Retinal pigment epithelial cell (primary cell): ENCODE results near the gene ADAMTS2.

Experiments used
- DNase-seq: peaks from one replicate; pipeline ENCODE4 v3.0.0-alpha.2; 2010; ENCODE audit warnings: low read depth
- H3K4me3 ChIP-seq: 2 replicates; pipeline ENCODE4 v1.5.1; 2011; ENCODE audit warnings: mild to moderate bottlenecking, low read length, control low read depth, moderate library complexity
- TF ChIP-seq, protein P1 (sequence below): conservative IDR thresholded peaks from 2 replicates; pipeline ENCODE4 v1.5.1; 2011; ENCODE audit warnings: low read depth, low read length, control low read depth, inconsistent platforms

ADAMTS2 gene

DNA sequence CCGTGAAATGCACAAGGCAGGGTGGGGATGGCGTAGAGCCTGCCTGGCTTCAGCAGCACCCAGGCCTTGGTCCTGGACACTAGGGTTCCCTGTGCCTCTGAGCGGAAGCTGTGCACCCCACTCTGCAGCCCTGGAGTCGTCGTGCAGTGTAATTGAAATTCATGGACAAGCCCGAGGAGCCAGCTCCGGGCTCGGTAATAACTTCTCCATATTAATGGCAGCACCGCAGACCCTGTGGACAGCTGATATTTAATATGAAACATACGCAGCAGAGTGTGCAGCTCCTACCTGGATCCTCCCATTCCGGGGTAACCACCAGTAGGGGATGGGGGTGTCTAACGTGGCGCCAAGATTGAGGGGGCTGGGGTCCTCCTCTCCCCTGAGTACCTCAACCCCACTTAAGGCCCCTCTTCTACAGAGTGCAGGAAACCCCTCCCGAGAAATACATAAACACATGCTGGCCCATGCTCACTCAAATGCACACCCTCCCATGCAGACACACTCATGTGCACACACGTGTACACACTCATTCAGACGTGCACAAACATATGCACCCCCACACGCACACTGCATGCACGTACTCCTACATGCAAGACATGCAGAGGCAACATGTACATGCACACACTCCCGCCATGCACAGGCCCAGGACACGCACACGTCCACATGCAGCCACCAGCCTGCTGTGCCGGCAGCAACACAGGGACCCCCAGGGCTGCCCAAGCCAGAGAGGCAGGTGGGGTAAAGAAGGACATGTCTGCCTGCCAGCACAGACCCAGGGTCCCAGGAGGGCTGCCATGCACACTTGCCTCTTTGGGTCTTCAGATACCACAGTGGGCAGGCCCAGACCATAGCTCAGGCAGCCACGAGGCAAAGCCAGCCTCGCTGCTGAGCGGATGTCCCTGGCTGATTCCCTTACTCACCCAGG, 8.1 kb downstream of the ADAMTS2 start:
- TF ChIP-seq, protein P1, sequence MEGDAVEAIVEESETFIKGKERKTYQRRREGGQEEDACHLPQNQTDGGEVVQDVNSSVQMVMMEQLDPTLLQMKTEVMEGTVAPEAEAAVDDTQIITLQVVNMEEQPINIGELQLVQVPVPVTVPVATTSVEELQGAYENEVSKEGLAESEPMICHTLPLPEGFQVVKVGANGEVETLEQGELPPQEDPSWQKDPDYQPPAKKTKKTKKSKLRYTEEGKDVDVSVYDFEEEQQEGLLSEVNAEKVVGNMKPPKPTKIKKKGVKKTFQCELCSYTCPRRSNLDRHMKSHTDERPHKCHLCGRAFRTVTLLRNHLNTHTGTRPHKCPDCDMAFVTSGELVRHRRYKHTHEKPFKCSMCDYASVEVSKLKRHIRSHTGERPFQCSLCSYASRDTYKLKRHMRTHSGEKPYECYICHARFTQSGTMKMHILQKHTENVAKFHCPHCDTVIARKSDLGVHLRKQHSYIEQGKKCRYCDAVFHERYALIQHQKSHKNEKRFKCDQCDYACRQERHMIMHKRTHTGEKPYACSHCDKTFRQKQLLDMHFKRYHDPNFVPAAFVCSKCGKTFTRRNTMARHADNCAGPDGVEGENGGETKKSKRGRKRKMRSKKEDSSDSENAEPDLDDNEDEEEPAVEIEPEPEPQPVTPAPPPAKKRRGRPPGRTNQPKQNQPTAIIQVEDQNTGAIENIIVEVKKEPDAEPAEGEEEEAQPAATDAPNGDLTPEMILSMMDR: no peak
- no peak overlapping the region for H3K4me3 ChIP-seq
- no peak for DNase-seq

GRCh38 chr5:179336126-179336870, 9.0 kb downstream of the ADAMTS2 start:
- DNase-seq: no peak
- TF ChIP-seq, protein P1: no peak
- no peak overlapping the region for H3K4me3 ChIP-seq

- H3K4me3 ChIP-seq: no peak overlapping the region
- no peak for DNase-seq
- TF ChIP-seq, protein P1: no peak
Measured at GRCh38 chr5:179333796-179334761, 11.2 kb downstream of the ADAMTS2 start.

DNA sequence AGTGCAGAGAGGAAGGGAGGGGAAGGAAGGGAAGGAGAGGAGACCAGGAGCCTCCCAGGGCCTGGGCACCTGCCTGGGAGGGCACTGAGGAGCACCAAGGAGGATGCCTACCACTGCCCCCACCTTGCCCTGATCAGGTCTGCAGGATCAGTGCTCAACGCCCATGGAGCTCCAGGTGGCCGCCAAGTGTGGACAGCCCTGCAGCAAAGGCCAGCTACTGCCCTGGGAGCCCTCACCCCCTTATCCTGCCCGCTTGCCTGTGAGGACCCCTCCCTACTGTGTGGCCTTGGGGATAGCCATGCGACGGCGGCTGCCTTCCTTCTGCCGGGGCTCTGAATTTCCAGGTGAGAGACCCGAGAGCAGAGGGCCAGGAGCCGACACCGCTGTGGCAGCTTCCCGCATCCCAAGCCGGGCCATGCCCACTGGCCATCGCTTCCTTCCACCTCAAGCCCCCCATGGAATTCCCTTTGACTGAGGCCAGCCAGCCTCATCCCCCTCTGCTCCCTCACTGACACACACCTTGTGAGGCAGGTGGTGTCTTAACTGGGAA, 12.4 kb downstream of the ADAMTS2 start:
- H3K4me3 ChIP-seq: no peak overlapping the region
- DNase-seq: no peak
- TF ChIP-seq, protein P1: no peak

DNA sequence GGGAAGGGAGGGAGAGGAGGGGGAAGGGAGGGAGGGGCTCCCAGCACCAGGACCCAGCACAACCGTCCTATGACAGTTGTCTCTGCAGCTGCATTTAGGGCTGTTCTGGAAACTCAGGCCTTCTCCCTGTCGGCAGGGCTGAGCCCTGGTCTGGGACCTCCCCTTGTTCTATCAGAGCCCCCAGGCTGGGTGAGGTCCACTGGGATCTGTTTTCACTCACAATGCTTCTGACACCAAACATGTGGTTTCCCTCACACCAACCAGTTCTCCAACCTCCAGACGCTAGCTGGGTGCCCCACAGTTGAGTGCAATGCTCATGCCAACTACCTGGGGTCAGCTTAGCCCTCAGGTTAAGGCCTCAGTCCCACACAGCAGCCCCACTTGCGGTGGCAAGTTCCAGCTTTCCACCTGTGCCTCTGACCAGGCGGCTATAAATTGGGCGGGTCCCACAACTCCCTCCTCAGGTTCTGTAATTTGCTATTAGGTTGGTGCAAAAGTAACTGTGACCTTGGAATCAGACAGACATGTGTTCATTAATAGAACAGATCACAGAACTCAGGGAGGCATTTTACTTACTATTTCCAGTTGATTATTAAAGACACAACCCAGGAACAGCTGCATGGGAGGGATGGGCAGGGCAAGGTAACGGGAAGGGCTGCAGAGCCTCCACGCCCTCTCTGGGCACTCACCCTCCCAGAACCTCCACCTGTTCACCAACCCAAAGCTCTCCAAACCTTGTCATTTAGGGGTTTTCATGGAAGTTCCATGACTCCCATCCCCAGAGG, 13.5 kb downstream of the ADAMTS2 start:
- H3K4me3 ChIP-seq: no peak overlapping the region
- no peak for DNase-seq
- TF ChIP-seq, protein P1: no peak
